Effector memory CD8-positive, alpha-beta T cell (primary cell): Measurements from ENCODE around the gene PSMC3IP.
A peak's percentile ranks its signal among the peaks of the same experiment; 100 is the strongest.
"Not testable (repeated sequence)": the region's sequence is repeated elsewhere in the genome, so short reads cannot be mapped to it uniquely, and the experiment has no call there.

Experiments
- ATAC-seq: fragments of 150-1000 bp; cut with Tn5 transposase; replicated peaks from 2 replicates; pipeline ENCODE4 v1.10.0; 2021; ENCODE audit warnings: mild to moderate bottlenecking, moderate library complexity
- DNase-seq, 3 experiments: peaks; one replicate each; pipeline ENCODE4 v3.0.0; 2021
- H3K27ac Mint-ChIP-seq, 2 donors: one replicate each; pipeline ENCODE4 v1.8.0; 2022; ENCODE audit warnings: mild to moderate bottlenecking in 2 of 2, mixed read lengths in 2 of 2, moderate library complexity in 2 of 2
- H3K27me3 Mint-ChIP-seq, 2 donors: one replicate each; pipeline ENCODE4 v1.8.0; 2022; ENCODE audit warnings: mixed read lengths in 2 of 2
- H3K36me3 Mint-ChIP-seq: one replicate; pipeline ENCODE4 v1.8.0; 2022; ENCODE audit warnings: mild to moderate bottlenecking, moderate library complexity, mixed read lengths; ENCODE audit not compliant: insufficient read depth
- H3K4me1 Mint-ChIP-seq, 2 donors: one replicate each; pipeline ENCODE4 v1.8.0; 2022; ENCODE audit warnings: low read depth in 2 of 2, mixed read lengths in 2 of 2
- H3K4me3 Mint-ChIP-seq, 2 donors: one replicate each; pipeline ENCODE4 v1.8.0; 2022; ENCODE audit warnings: mild to moderate bottlenecking in 2 of 2, mixed read lengths in 2 of 2, moderate library complexity in 2 of 2
- H3K9me3 Mint-ChIP-seq, 2 donors: one replicate each; pipeline ENCODE4 v1.8.0; 2022; ENCODE audit warnings: mixed read lengths in 2 of 2

Gene PSMC3IP

DNA sequence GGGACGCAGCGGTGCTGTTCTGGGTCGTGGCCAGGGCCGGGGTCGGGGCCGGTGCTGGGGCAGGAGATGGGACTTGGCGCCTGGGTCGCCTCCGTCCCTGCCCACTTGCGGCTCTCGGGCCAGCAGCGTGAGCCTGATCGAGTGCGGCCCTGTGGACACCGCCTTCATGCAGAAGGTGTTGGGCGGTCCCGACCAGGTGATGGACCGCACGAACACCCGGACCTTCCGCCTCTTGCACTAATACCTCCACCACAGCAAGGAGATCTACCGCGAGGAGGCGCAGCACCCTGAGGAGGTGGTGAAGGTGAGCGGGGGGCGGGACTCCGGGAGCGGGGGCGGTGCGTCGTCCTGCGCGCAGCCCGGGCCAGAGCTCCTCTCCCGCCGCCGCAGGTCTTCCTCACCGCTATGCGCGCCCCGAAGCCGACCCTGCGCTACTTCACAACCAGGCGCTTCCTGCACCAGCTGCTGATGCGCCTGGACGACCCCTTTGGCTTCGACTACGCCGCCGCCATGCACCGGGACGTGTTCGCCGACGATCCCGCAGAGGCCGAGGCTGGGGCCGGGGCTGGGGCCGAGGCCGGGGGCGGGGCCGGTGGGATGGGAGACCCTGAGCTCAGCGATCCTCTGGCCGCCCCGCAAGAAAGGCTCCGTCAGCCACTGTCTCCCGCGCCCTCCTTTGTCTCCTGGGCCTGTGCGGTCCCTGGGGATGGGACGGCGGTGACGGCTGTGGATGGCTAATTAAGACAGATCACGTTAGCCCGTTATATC, 29.3 kb downstream of the PSMC3IP start:
- Mint-ChIP-seq H3K36me3 (peaks cover 3% of the 10 kb centered on the region), H3K27ac (no peak overlapping the region), H3K27me3 (no peaks in the 10 kb centered on the region), H3K4me3 (peak overlapping the region; percentile 29 to 33), H3K9me3 (no peaks in the 10 kb centered on the region), H3K4me1 (peaks cover 16 to 21% of the 10 kb centered on the region in 2 donors)
- ATAC-seq (peak; percentile 93), DNase-seq (peak; percentile 58 to 74 (median 71))

DNA sequence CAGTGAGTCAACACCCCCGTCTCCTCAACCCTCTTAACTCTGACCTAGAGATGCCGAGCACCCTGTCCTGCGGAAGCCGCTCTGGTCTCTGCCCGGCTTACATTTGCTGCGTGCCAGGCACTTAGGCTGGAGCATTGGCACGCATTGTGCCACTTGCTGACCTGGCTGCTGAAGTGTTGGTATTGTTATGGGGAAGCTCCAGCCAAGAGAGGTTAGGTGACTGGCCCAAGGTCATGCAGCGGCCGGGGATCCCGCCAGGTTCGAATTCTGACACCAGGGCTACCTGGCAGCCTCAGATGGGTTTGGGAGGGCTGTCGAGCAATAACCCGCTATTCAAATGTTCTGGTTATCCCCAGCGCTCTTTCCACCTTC, 29.8 kb downstream of the PSMC3IP start:
- no peak for ATAC-seq
- Mint-ChIP-seq H3K4me3 (peak overlapping the region in 1 of 2 donors; percentile 33), H3K9me3 (no peaks in the 10 kb centered on the region), H3K36me3 (peaks cover 3% of the 10 kb centered on the region), H3K27me3 (no peaks in the 10 kb centered on the region), H3K27ac (no peak overlapping the region), H3K4me1 (peaks cover 16 to 18% of the 10 kb centered on the region in 2 donors)
- no peak for DNase-seq

DNA sequence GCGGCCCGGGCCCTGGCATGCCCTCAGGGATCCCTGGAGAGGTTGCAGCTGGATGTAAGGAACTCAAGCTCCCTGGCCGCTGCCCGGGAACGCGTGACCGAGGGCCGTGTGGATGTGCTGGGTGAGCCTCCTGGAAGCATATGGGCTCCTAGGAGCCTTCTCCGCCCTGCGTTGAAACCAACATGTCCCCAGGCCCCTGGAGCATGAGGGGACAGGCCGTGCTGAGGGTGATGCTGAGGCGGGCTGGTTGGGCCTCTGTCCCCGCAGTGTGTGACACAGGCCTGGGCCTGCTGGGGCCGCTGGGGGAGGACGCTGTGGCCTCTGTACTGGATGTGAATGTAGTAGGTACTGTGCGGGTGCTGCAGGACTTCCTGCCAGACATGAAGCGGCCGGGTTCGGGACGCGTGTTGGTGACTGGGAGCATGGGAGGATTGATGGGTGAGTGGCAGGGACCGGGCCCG, 30.5 kb downstream of the PSMC3IP start:
- Mint-ChIP-seq H3K9me3 (no peaks in the 10 kb centered on the region), H3K36me3 (peaks cover 5% of the 10 kb centered on the region), H3K27me3 (no peaks in the 10 kb centered on the region), H3K27ac (no peak overlapping the region), H3K4me1 (peaks cover 11 to 16% of the 10 kb centered on the region in 2 donors), H3K4me3 (peak overlapping the region in 1 of 2 donors; percentile 33)
- DNase-seq (no peak), ATAC-seq (no peak)

DNA sequence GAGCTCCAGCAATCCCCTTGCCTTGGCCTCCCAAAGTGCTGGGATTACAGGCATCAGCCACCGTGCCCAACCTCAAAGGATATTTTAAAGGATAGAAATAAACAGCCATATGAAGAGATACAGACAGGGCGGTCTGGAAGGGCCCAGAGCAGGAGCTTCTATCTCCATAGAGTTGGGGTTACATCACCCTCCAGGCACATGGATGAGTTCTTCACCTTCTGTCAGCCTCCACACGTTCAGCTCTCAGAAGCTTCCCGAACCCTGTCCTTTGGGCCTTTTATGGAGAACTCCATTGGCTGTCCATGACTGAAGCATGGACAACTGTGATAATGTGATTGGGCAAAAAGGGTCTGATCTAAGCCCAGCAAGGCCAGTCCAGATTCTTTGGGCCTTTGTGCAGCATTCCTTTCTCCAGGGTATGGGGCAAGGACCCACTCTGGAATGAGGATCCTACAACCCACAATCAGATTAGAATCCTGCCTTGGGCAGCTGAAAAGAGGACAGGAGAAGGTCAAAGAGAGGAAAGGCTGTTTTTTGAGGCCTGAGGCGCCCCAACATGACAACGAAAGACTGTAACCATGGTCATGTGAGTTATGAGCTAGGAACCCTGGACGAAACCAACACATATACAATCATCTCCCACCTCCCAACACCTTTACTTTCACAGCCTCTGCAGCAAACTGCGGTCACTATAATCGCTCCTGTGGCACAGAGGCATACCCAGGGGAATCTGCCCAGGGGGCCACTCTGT, 31.6 kb downstream of the PSMC3IP start:
- DNase-seq, H3K27ac Mint-ChIP-seq, H3K36me3 Mint-ChIP-seq, H3K9me3 Mint-ChIP-seq, H3K27me3 Mint-ChIP-seq, H3K4me3 Mint-ChIP-seq, ATAC-seq: not testable (repeated sequence)
- H3K4me1 Mint-ChIP-seq: peaks cover 13 to 19% of the 10 kb centered on the region in 2 donors

DNA sequence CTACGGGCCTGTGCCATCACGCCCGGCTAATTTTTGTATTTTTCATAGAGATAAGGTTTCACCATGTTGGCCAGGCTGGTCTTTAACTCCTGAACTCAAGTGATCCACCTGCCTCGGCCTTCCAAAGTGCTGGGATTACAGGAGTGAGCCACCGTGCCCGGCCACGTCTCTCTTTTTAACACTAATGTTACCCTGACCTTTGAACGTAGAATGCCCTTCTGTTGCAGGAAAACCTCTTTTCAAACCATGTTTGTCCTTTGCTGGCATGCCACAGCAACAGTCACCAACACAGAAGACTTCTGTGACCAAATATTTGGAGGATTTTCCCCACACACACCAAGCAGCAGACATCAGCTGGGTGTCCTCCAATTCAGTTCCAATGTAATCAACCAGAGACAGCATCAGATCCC, 32.6 kb downstream of the PSMC3IP start:
- H3K4me1 Mint-ChIP-seq: peaks cover 16 to 20% of the 10 kb centered on the region in 2 donors
- H3K9me3 Mint-ChIP-seq: no peaks in the 10 kb centered on the region
- peaks cover 5% of the 10 kb centered on the region for H3K36me3 Mint-ChIP-seq
- no peak overlapping the region for H3K4me3 Mint-ChIP-seq
- no peaks in the 10 kb centered on the region for H3K27me3 Mint-ChIP-seq
- DNase-seq (no peak), ATAC-seq (no peak)
- H3K27ac Mint-ChIP-seq: no peak overlapping the region

DNA sequence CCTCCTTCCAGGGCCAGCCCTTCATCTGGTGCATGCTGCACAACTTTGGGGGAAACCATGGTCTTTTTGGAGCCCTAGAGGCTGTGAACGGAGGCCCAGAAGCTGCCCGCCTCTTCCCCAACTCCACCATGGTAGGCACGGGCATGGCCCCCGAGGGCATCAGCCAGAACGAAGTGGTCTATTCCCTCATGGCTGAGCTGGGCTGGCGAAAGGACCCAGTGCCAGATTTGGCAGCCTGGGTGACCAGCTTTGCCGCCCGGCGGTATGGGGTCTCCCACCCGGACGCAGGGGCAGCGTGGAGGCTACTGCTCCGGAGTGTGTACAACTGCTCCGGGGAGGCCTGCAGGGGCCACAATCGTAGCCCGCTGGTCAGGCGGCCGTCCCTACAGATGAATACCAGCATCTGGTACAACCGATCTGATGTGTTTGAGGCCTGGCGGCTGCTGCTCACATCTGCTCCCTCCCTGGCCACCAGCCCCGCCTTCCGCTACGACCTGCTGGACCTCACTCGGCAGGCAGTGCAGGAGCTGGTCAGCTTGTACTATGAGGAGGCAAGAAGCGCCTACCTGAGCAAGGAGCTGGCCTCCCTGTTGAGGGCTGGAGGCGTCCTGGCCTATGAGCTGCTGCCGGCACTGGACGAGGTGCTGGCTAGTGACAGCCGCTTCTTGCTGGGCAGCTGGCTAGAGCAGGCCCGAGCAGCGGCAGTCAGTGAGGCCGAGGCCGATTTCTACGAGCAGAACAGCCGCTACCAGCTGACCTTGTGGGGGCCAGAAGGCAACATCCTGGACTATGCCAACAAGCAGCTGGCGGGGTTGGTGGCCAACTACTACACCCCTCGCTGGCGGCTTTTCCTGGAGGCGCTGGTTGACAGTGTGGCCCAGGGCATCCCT, 34.1 kb downstream of the PSMC3IP start:
- H3K4me3 Mint-ChIP-seq: no peak overlapping the region
- H3K27me3 Mint-ChIP-seq: no peaks in the 10 kb centered on the region
- DNase-seq (no peak), ATAC-seq (no peak)
- H3K9me3 Mint-ChIP-seq: no peaks in the 10 kb centered on the region
- peaks cover 5% of the 10 kb centered on the region for H3K36me3 Mint-ChIP-seq
- H3K4me1 Mint-ChIP-seq: peaks cover 14 to 16% of the 10 kb centered on the region in 2 donors
- H3K27ac Mint-ChIP-seq: no peak overlapping the region

DNA sequence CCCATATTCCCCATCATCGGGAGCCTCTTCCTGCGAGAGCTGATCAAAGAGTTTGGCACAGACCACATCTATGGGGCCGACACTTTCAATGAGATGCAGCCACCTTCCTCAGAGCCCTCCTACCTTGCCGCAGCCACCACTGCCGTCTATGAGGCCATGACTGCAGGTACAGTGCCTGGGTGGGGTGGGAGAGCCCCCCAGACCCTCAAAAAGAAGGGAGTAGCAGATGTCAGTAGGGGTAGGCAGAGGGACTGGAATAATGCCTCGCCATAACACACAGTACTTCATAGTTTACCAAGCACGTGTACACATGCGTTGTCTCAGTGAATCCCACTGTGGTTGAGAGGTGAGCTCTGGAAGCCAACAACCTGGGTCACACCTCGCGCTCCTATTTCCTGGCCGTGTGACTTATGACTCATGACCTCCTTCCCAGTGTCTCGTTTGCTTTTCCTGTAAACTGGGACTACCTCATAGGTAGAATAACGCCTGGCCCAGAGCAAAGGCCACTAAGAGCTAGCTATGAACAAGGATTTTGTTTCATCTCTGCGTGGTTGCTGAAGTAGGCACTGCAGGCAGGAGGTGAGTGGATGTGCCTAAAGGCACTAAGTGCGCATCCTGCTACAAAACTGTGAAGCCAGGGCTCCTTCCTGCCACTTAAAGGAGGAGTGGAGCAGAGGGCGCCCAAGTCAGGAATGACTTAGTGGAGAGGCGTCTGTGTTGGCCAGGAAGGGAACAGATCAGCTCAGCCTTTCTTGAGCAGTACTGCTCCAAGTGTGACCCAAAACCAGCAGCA, 36.3 kb downstream of the PSMC3IP start:
- ATAC-seq: peak; percentile 21
- Mint-ChIP-seq H3K36me3 (peaks cover 6% of the 10 kb centered on the region), H3K4me1 (peaks cover 20% of the 10 kb centered on the region in 2 donors), H3K4me3 (peak overlapping the region in 1 of 2 donors; percentile 30), H3K27me3 (no peaks in the 10 kb centered on the region), H3K27ac (peak overlapping the region; percentile 39 to 62), H3K9me3 (no peaks in the 10 kb centered on the region)
- no peak for DNase-seq

DNA sequence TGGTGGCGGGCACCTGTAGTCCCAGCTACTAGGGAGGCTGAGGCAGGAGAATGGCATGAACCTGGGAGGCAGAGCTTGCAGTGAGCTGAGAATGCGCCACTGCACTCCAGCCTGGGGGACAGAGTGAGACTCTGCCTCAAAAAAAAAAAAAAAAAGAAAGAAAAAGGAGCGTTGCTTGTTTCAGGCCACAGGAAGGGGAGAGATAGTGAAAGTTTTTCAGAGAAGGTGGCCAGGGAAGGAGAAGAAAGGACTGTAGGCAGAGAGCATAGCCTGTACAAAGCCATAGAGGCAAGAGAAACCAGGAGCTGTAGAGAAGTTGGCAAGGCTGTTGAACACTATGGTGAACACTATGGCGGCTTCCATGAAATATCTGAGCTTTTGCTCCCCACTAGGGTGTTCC, 37.0 kb downstream of the PSMC3IP start:
- Mint-ChIP-seq H3K36me3 (peaks cover 11% of the 10 kb centered on the region), H3K27ac (peak overlapping the region; percentile 39 to 62), H3K4me1 (peaks cover 24% of the 10 kb centered on the region in 2 donors), H3K4me3 (peak overlapping the region in 1 of 2 donors; percentile 30)
- not testable (repeated sequence) for ATAC-seq, DNase-seq, H3K9me3 Mint-ChIP-seq, H3K27me3 Mint-ChIP-seq

DNA sequence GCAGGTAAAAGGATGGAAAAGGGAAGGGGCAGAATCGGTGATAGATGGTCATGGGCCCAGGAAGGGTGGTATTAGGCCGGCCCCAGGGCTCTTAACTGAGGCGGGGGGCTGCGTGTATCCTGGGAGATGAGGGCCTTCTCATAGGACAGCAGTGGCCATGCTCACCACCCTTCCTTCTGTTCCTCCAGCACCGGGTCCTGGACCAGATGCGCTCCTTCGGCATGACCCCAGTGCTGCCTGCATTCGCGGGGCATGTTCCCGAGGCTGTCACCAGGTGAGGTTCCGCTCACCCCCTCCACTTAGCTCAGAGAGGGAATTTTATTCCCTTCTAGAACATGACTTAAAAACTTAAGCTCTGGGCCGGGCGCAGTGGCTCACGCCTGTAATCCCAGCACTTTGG, 39.0 kb downstream of the PSMC3IP start:
- H3K27ac Mint-ChIP-seq: no peak overlapping the region

DNA sequence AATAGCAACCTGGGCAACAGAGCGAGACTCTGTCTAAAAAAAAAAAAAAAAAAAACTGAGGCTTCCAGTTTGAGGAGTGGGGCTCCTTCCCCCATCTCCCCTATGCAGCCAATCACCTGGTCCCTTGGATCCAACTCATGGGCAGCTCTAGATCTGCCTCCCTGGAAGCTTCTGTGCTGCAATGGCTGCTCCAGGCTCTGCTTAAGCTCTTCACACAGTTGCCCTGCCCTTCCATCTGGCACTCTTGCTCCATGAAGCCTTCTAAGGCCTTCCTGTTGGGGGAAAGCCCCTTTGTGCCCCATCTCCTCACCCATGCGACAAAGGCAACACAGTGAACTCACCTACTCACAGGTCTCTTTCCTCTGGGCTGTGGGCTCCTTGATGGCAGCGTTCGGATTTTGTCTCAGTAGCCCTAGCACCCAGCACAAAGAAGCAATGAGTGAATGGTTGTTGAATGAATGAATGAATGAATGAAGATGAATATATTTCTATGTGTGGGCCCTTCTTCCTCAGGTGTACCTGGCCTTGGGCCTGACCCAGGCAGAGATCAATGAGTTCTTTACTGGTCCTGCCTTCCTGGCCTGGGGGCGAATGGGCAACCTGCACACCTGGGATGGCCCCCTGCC, 39.6 kb downstream of the PSMC3IP start:
- Mint-ChIP-seq H3K9me3 (no peaks in the 10 kb centered on the region), H3K4me1 (peaks cover 25 to 26% of the 10 kb centered on the region in 2 donors), H3K27me3 (no peaks in the 10 kb centered on the region)

More for the DNA sequence above, 39.0 kb downstream of the PSMC3IP start:
- Mint-ChIP-seq H3K9me3 (no peaks in the 10 kb centered on the region), H3K27me3 (no peaks in the 10 kb centered on the region), H3K4me3 (peak overlapping the region in 1 of 2 donors; percentile 58), H3K4me1 (peaks cover 25% of the 10 kb centered on the region in 2 donors), H3K36me3 (peaks cover 12% of the 10 kb centered on the region)
- no peak for DNase-seq
- ATAC-seq: no peak

DNA sequence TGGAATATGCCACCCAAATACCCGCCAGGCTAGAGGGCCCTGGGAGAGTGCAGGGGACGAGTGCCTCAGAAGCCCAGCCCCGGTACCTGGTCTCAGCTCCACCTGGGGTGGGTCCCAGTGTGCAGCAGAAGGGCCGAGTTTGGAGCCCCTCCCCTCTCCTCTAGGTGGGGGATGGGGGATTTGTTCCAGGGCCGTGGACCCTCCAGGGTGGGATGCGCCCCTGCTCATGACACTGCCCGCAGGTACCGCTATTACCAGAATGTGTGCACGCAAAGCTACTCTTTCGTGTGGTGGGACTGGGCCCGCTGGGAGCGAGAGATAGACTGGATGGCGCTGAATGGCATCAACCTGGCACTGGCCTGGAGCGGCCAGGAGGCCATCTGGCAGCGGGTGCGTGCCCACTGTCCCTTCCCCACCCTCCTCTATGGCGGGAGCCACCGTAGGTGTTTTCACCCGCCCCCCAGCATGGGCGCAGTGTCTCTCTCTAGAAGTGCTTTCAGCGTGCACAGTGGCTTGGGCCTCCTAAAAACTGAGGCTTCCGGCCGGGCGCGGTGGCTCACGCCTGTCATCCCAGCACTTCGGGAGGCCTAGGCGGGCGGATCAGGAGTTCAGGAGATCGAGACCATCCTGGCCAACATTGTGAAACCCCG, 40.2 kb downstream of the PSMC3IP start:
- peaks cover 10% of the 10 kb centered on the region for H3K36me3 Mint-ChIP-seq
- H3K27ac Mint-ChIP-seq: peak overlapping the region in 1 of 2 donors; percentile 35
- peaks cover 25 to 26% of the 10 kb centered on the region in 2 donors for H3K4me1 Mint-ChIP-seq

More for the DNA sequence above, 39.6 kb downstream of the PSMC3IP start:
- H3K27ac Mint-ChIP-seq: no peak overlapping the region
- DNase-seq (no peak), ATAC-seq (no peak)
- peaks cover 12% of the 10 kb centered on the region for H3K36me3 Mint-ChIP-seq
- peak overlapping the region; percentile 52 to 58 for H3K4me3 Mint-ChIP-seq

More for the DNA sequence above, 40.2 kb downstream of the PSMC3IP start:
- H3K9me3 Mint-ChIP-seq: no peaks in the 10 kb centered on the region
- no peak for ATAC-seq
- peak overlapping the region; percentile 73 to 79 for H3K4me3 Mint-ChIP-seq
- DNase-seq: no peak
- no peaks in the 10 kb centered on the region for H3K27me3 Mint-ChIP-seq
